ENCODE data around the gene RAB28. TPM values are rescaled to one million over a fixed set of nuclear protein-coding genes. Genes with fewer than 3 reads are reported as not detected.

The RAB28 gene
- total RNA-seq, 1 experiment from 2014 or later, result 17.1 TPM

GRCh38 chr4:13344216-13344615, 139.9 kb downstream of the RAB28 start (continued):
- TF ChIP-seq ZNF232 (CRISPR knock-in tag; IDR thresholded peaks at IDR 0.05) (no peak), NFYB (CRISPR knock-in tag; conservative IDR thresholded peaks at IDR 0.05; ENCODE audit: low read depth) (no peak)
- TF ChIP-seq, protein P1, sequence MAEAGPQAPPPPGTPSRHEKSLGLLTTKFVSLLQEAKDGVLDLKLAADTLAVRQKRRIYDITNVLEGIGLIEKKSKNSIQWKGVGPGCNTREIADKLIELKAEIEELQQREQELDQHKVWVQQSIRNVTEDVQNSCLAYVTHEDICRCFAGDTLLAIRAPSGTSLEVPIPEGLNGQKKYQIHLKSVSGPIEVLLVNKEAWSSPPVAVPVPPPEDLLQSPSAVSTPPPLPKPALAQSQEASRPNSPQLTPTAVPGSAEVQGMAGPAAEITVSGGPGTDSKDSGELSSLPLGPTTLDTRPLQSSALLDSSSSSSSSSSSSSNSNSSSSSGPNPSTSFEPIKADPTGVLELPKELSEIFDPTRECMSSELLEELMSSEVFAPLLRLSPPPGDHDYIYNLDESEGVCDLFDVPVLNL (CRISPR knock-in tag; IDR thresholded peaks at IDR 0.05; ENCODE audit: borderline replicate concordance, low read depth), result no peak

GRCh38 chr4:13340672-13341071, 143.5 kb downstream of the RAB28 start:
- Mint-ChIP-seq H3K4me1 (peaks cover 9% of the 10 kb centered on the region), H3K27me3 (ENCODE audit: low read depth) (no peaks in the 10 kb centered on the region), H3K9me3 (peaks cover 19% of the 10 kb centered on the region), H3K4me3 (no peak overlapping the region), H3K36me3 (peaks cover 9% of the 10 kb centered on the region), H3K27ac (no peak overlapping the region)
- no peak for DNase-seq (ENCODE audit: low spot score)
- ATAC-seq, result no peak
- no peak for TF ChIP-seq CREB1 (CRISPR knock-in tag; IDR thresholded peaks at IDR 0.05)
- ChIA-PET POLR2A (no interaction called here), CTCF (no interaction called here)

- H3K4me1 Mint-ChIP-seq, result peaks cover 21% of the 10 kb centered on the region
- TF ChIP-seq MXD4 (CRISPR knock-in tag; IDR thresholded peaks at IDR 0.05; ENCODE audit: borderline replicate concordance), result no peak
- no peak for TF ChIP-seq GTF2I (CRISPR knock-in tag; conservative IDR thresholded peaks at IDR 0.05)
- TF ChIP-seq TP53 (CRISPR knock-in tag; IDR thresholded peaks at IDR 0.05), result no peak
- no peak for TF ChIP-seq CBFB (CRISPR knock-in tag; IDR thresholded peaks at IDR 0.05; ENCODE audit: low read depth)
- no peak for TF ChIP-seq ZNF138 (CRISPR knock-in tag; conservative IDR thresholded peaks at IDR 0.05)
- TF ChIP-seq ZNF121 (CRISPR knock-in tag; IDR thresholded peaks at IDR 0.05), result no peak
- TF ChIP-seq TEAD1 (CRISPR knock-in tag; IDR thresholded peaks at IDR 0.05), result no peak
- TF ChIP-seq JUN (CRISPR knock-in tag; IDR thresholded peaks at IDR 0.05), result no peak
- TF ChIP-seq ARID4B (CRISPR knock-in tag; IDR thresholded peaks at IDR 0.05; ENCODE audit: borderline replicate concordance), result no peak
- TF ChIP-seq ATF2 (CRISPR knock-in tag; IDR thresholded peaks at IDR 0.05; ENCODE audit: borderline replicate concordance, low read depth), result no peak
- TF ChIP-seq, protein P2, sequence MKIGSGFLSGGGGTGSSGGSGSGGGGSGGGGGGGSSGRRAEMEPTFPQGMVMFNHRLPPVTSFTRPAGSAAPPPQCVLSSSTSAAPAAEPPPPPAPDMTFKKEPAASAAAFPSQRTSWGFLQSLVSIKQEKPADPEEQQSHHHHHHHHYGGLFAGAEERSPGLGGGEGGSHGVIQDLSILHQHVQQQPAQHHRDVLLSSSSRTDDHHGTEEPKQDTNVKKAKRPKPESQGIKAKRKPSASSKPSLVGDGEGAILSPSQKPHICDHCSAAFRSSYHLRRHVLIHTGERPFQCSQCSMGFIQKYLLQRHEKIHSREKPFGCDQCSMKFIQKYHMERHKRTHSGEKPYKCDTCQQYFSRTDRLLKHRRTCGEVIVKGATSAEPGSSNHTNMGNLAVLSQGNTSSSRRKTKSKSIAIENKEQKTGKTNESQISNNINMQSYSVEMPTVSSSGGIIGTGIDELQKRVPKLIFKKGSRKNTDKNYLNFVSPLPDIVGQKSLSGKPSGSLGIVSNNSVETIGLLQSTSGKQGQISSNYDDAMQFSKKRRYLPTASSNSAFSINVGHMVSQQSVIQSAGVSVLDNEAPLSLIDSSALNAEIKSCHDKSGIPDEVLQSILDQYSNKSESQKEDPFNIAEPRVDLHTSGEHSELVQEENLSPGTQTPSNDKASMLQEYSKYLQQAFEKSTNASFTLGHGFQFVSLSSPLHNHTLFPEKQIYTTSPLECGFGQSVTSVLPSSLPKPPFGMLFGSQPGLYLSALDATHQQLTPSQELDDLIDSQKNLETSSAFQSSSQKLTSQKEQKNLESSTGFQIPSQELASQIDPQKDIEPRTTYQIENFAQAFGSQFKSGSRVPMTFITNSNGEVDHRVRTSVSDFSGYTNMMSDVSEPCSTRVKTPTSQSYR (CRISPR knock-in tag; IDR thresholded peaks at IDR 0.05), result no peak
- no peak overlapping the region for H3K4me3 Mint-ChIP-seq
- H3K9me3 Mint-ChIP-seq, result peaks cover 13% of the 10 kb centered on the region
- CTCF ChIA-PET, result no interaction called here
- no peak for ATAC-seq
- H3K36me3 Mint-ChIP-seq, result peaks cover 1% of the 10 kb centered on the region
- no peak overlapping the region for H3K27ac Mint-ChIP-seq
- no peak for DNase-seq (ENCODE audit: low spot score)
- POLR2A ChIA-PET, result no interaction called here
- H3K27me3 Mint-ChIP-seq (ENCODE audit: low read depth), result no peaks in the 10 kb centered on the region; the same call in 1 of the 2 replicates
These were observed 152.3 kb downstream of the RAB28 start for GRCh38 chr4:13331827-13332226.
